Right lobe of liver (tissue), 6 donors: Measurements from ENCODE around the gene ACOT11. TPM values are rescaled to one million over a fixed set of nuclear protein-coding genes. Genes with fewer than 3 reads are reported as not detected.
A peak's percentile ranks its signal among the peaks of the same experiment; 100 is the strongest.
"Not testable (repeated sequence)": the region's sequence is repeated elsewhere in the genome, so short reads cannot be mapped to it uniquely, and the experiment has no call there.

Experiments
- ATAC-seq, 4 donors: fragments of 200-7000 bp; cut with Tn5 transposase; one replicate each; pipeline ENCODE4 v1.9.1; 2020; ENCODE audit warnings: mild to moderate bottlenecking in 4 of 4, moderate library complexity in 4 of 4
- DNase-seq, 3 donors: peaks; one replicate each; pipeline ENCODE4 v3.0.0-alpha.2; 2020
- H3K27ac ChIP-seq, 3 donors: fragments of 200-600 bp; one replicate each; pipeline ENCODE4 v1.8.0; 2022
- H3K27me3 ChIP-seq, 2 donors: fragments of 200-600 bp; one replicate each; pipeline ENCODE4 v1.8.0; 2022
- H3K36me3 ChIP-seq, 4 donors: fragments of 200-600 bp; sonication (generic) in 1 of 4; one replicate each; pipeline versions ENCODE4 v1.5.1 to v1.8.0; 2017 to 2022; ENCODE audit warnings: control low read depth in 1 of 4
- H3K4me1 ChIP-seq, 4 donors: fragments of 200-600 bp; sonication (generic) in 1 of 4; one replicate each; pipeline versions ENCODE4 v1.5.1 to v1.8.0; 2017 to 2022; ENCODE audit warnings: control low read depth in 1 of 4
- H3K4me3 ChIP-seq, 3 donors: fragments of 200-600 bp; one replicate each; pipeline ENCODE4 v1.8.0; 2022
- H3K9me3 ChIP-seq, 4 donors: fragments of 200-600 bp; sonication (generic) in 1 of 4; one replicate each; pipeline versions ENCODE4 v1.5.1 to v1.8.0; 2017 to 2022; ENCODE audit warnings: control low read depth in 1 of 4
- CTCF ChIP-seq, 4 donors: fragments of 200-600 bp in 3 of 4; fragments of 450-650 bp in 1 of 4; IDR thresholded peaks; one replicate each; pipeline versions ENCODE4 v1.5.1 to v1.8.0; 2016 to 2022; ENCODE audit warnings: antibody characterized with exemption in 4 of 4, mild to moderate bottlenecking in 2 of 4
- POLR2A ChIP-seq: fragments of 450-650 bp; IDR thresholded peaks from one replicate; pipeline ENCODE4 v1.6.1; 2017; ENCODE audit warnings: antibody characterized with exemption, mild to moderate bottlenecking
- WGBS: methylation state at CpG from one replicate; pipeline ENCODE4 v1.1.6; 2018; ENCODE audit warnings: low coverage, low lambda C conversion rate; ENCODE audit not compliant: insufficient coverage; ENCODE audit errors: missing lambda C conversion rate; 5-methylcytosine and 5-hydroxymethylcytosine counted together
- intact Hi-C, 2 donors: fragments of 100-400 bp; cut with DNase I; formaldehyde crosslinking; loops; one replicate each; pipeline versions ENCODE4 v1.11.2 to v1.14.1; 2022
- total RNA-seq, 6 experiments: library from RNA; depleted of rRNA in 2 of 6; stranded (reverse); fragments of >200 nt in 2 of 6; fragmentation: NEBNext Ultra II Directional in 3 of 6; extraction: Animal tissue kit (Norgen Biotek cat#: 25700) in 3 of 6; gene quantifications; one replicate each; pipeline versions ENCODE4 v1.1.0 to v1.2.4, GENCODE V29; 2016 to 2023
- donor health status: DM: no; HTN: yes; CAD: no.
- donor health status: DM: no; HTN: no; CAD: no.
- donor health status: DM: no; HTN: no; CAD: no.
- donor health status: DM: no; HTN: yes; CAD: no.
- donor health status: DM: no; HTN: yes; CAD: no.

ACOT11 gene
- total RNA-seq, 6 experiments from 2014 or later, result 0.50 to 1.3 (median 0.84) TPM

DNA sequence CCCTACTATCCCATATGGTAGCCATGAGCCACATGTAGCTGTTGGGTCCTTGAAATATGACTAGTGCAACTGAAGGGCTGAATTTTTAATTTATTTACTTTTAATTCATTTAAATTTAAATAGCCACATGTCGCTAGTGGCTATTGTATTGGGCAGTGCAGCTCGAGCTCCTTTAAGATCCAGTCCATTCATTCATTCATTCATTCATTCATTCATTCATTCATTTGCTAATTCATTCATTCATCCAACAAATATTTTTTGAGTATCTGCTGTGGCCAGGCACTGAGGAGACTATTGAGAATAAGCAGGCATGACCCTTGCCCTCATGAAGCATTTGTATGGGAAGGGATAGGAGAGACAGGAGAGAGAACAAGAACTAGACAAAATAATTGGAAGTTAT lies 29.5 kb upstream of the ACOT11 start:
- Histone ChIP-seq H3K27me3 (no peaks in the 10 kb centered on the region), H3K36me3 (no peaks in the 10 kb centered on the region), H3K4me1 (no peaks in the 10 kb centered on the region), H3K27ac (no peak overlapping the region), H3K4me3 (no peak overlapping the region), H3K9me3 (no peaks in the 10 kb centered on the region)
- no peak for DNase-seq
- intact Hi-C loops, result loop anchor here in 1 of 2 donors (10.0 kb wide), 1 partner anchor 486 kb away; no protein-coding TSS in a partner anchor
- no peak for TF ChIP-seq POLR2A
- TF ChIP-seq CTCF (IDR thresholded peaks at IDR 0.05), result no peak
- no peak for ATAC-seq
- 82% methylated on average over 2 of the region's 2 CpGs for WGBS

DNA sequence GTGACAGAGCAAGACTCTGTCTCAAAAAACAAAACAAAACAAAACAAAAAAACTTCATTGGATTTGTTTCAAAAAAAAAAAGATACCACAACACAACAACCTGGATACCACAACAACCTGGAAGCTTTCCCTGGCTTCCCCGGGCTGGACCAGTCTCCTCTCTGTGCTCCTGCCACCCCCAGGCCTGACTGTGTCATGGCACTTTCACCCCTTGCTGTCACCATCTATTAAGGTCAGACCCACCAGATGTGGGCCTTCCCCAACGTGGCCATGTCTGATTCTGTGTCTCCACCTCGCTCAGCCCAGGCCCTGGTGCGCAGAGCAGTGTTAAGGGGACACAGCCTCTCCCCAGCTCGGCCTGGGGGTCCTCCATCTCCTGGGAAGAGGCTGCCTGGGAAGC lies 28.3 kb upstream of the ACOT11 start:
- DNase-seq, result no peak
- TF ChIP-seq POLR2A (no peak), CTCF (IDR thresholded peaks at IDR 0.05) (peak in 2 of 4 donors; percentile 18 to 27)
- no peaks in the 10 kb centered on the region for H3K9me3 ChIP-seq
- H3K4me1 ChIP-seq, result no peaks in the 10 kb centered on the region
- H3K27me3 ChIP-seq, result no peaks in the 10 kb centered on the region
- ATAC-seq, result peak in 3 of 4 donors; percentile 38 to 61 (median 56)
- no peak overlapping the region for H3K27ac ChIP-seq
- WGBS, result 60% methylated on average over 1 of the region's 5 CpGs
- no peaks in the 10 kb centered on the region for H3K36me3 ChIP-seq
- H3K4me3 ChIP-seq, result no peak overlapping the region
- intact Hi-C loops, result loop anchor here in 1 of 2 donors (10.0 kb wide), 1 partner anchor 485 kb away; no protein-coding TSS in a partner anchor

DNA sequence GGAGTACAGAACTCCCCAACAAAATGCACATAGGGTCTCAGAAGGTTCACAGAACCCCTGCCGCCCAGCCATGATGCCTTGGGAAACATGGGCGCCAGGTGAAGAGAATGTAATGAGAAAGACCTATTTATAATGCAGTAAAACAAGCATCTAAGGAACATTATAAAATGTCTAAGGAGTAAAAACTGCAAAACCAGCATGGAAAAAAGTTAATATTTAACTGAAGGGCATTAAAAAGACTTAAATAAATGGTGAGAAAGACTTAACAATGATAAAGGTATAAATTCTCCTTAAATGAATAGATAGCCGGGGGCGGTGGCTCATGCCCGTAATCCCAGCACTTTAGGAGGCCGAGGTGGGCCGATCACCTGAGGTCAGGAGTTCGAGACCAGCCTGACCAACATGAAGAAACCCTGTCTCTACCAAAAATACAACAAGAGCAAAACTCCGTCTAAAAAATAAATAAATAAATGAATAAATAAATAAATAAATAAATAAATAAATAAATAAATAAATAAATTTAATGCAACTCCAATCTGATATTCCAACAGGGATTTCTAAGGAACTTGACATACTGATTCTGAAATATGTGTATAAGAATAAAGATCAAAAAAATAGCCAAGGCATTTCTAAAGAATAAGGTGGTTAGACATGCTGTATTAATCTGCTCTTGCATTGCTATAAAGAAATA lies 27.3 kb upstream of the ACOT11 start:
- H3K36me3 ChIP-seq, result no peaks in the 10 kb centered on the region
- TF ChIP-seq POLR2A, result no peak
- H3K4me1 ChIP-seq, result no peaks in the 10 kb centered on the region
- no peak for ATAC-seq
- no peaks in the 10 kb centered on the region for H3K9me3 ChIP-seq
- no peaks in the 10 kb centered on the region for H3K27me3 ChIP-seq
- DNase-seq, result no peak
- intact Hi-C loops, result no loop called here
- no peak overlapping the region for H3K27ac ChIP-seq
- H3K4me3 ChIP-seq, result no peak overlapping the region
- WGBS, result 87% methylated on average over 9 of the region's 9 CpGs

GRCh38 chr1:54526565-54526964 lies 21.5 kb upstream of the ACOT11 start:
- ATAC-seq, H3K27ac ChIP-seq, intact Hi-C loops, H3K36me3 ChIP-seq, H3K4me3 ChIP-seq, H3K9me3 ChIP-seq, H3K27me3 ChIP-seq, H3K4me1 ChIP-seq, DNase-seq: not testable (repeated sequence)
- 78% methylated on average over 3 of the region's 3 CpGs for WGBS

GRCh38 chr1:54528613-54529012 lies 19.4 kb upstream of the ACOT11 start:
- WGBS, result 47% methylated on average over 1 of the region's 1 CpG
- ATAC-seq, result no peak
- no peaks in the 10 kb centered on the region for H3K36me3 ChIP-seq
- H3K4me1 ChIP-seq, result no peaks in the 10 kb centered on the region
- no peaks in the 10 kb centered on the region for H3K9me3 ChIP-seq
- H3K27ac ChIP-seq, result no peak overlapping the region
- no peak for TF ChIP-seq CTCF (IDR thresholded peaks at IDR 0.05)
- TF ChIP-seq POLR2A, result no peak
- no peaks in the 10 kb centered on the region for H3K27me3 ChIP-seq
- no peak for DNase-seq
- H3K4me3 ChIP-seq, result no peak overlapping the region
- intact Hi-C loops, result no loop called here
